Measurements from ENCODE around the gene PHF12.

- no peak for TF ChIP-seq POLR2A (IDR thresholded peaks at IDR 0.05)
- TF ChIP-seq CTCF (IDR thresholded peaks at IDR 0.05): no peak
Measured at GRCh38 chr17:28954886-28955285, 3.6 kb upstream of the PHF12 start.
